T-helper 2 cell treated with Interferon-gamma antibody and Interleukin-4, amounts not matched to agents 5 μg/mL and 100 μg/mL, for 36 hours (primary cell): Measurements from ENCODE around the gene ZNRD2.
"Not testable (repeated sequence)": the region's sequence is repeated elsewhere in the genome, so short reads cannot be mapped to it uniquely, and the experiment has no call there.

ENCODE experiments used
- DNase-seq: peaks from one replicate; pipeline ENCODE4 v3.0.0; 2021; ENCODE audit warnings: low spot score
- H3K27ac Mint-ChIP-seq: one replicate; pipeline ENCODE4 v1.8.0; 2021; ENCODE audit warnings: mild to moderate bottlenecking, mixed read lengths
- H3K27me3 Mint-ChIP-seq: one replicate; pipeline ENCODE4 v1.8.0; 2021; ENCODE audit warnings: low read depth, mixed read lengths
- H3K36me3 Mint-ChIP-seq: one replicate; pipeline ENCODE4 v1.8.0; 2021; ENCODE audit warnings: low read depth, mixed read lengths
- H3K4me1 Mint-ChIP-seq: one replicate; pipeline ENCODE4 v1.8.0; 2021; ENCODE audit warnings: low read depth, mixed read lengths
- H3K4me3 Mint-ChIP-seq: one replicate; pipeline ENCODE4 v1.8.0; 2022; ENCODE audit warnings: mild to moderate bottlenecking, moderate library complexity, mixed read lengths
- H3K9me3 Mint-ChIP-seq: one replicate; pipeline ENCODE4 v1.8.0; 2021; ENCODE audit warnings: mixed read lengths

ZNRD2 gene

GRCh38 chr11:65557280-65558001, 12.8 kb upstream of the ZNRD2 start:
- Mint-ChIP-seq H3K36me3 (no peaks in the 10 kb centered on the region), H3K27ac (peak overlapping the region; percentile 84), H3K9me3 (no peaks in the 10 kb centered on the region), H3K4me1 (peaks cover 47% of the 10 kb centered on the region), H3K27me3 (no peaks in the 10 kb centered on the region), H3K4me3 (peak overlapping the region; percentile 85)
- no peak for DNase-seq

DNA sequence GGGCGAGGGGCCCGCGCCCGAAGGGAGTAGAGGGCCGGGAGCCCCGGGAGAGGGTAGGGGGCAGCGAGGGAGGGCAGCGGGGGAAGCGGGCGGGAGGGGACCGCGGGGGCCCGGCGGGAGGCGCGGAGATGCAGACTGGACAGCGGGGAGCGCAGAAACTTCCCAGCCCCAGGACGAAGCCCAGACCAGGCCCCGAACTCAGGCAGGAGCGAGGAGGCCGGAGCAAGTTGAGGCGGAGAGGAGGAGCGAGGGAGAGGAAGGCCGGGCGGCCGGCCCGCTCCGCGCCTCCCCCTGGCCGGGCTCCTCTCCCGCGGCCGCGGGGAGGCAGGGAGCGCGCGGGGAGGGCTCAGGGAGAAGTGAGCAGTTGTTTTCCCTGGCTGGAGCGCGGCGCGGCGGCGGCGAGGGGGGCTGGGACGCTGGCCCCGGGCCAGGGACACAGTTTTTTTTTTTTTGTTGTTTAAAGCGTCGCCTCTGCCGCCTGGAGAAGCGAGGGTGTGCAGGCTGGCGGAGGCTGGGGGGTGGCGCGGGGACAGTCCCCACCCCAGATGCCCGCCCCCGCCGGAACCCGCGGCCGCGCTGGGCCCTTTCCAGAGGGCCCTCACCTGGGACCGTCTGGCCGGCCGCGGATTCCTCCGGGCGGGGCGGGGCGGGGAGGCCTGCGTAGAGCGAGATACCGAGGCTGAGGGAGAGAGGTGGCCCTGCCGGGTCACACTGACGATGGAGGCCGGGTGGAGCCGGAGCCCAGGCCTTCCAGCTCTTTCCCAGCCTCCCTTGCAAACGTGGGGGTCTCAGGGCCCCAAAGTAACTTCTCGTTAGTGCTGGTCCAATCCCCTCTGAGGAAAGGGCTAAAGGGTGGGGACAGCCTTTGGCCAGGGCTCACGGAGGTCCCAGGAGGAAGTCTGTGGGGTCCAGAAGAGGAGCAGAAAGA, 12.0 kb upstream of the ZNRD2 start, which contains the start of gene LTBP3:
Gene LTBP3, minus strand, starts transcription at position 358 of the 928 bp plus-strand sequence. CDS start 400 bp downstream, outside the sequence.
- Mint-ChIP-seq H3K4me1 (peaks cover 42% of the 10 kb centered on the region), H3K27me3 (no peaks in the 10 kb centered on the region), H3K36me3 (no peaks in the 10 kb centered on the region), H3K27ac (peak within 1 kb of the TSS; percentile 84), H3K9me3 (no peaks in the 10 kb centered on the region), H3K4me3 (peak within 1 kb of the TSS; percentile 85)
- no peak for DNase-seq

GRCh38 chr11:65558930-65559509, 11.3 kb upstream of the ZNRD2 start:
- Mint-ChIP-seq H3K4me1 (peaks cover 40% of the 10 kb centered on the region), H3K4me3 (peak overlapping the region; percentile 61), H3K36me3 (no peaks in the 10 kb centered on the region), H3K9me3 (no peaks in the 10 kb centered on the region), H3K27me3 (no peaks in the 10 kb centered on the region), H3K27ac (peak overlapping the region; percentile 63)
- DNase-seq, result no peak

DNA sequence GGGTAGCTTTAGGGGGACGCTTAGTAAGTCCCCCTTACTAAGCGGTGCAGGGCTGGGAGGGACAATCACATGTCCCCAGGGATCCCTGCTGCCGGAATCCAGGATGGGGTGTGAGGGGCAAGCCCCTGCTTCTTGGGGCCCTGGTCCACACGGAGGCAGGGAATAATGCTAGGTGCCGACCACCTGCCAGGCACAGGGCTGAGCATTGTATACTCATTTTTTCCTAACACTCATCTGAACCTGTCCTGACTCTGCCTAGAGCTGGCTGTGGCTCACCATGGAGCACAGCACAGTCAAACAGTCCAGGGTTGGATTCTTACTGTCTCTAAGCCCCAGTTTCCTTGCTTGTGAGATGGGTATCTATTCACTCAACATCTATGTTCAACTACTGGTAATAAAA, 10.7 kb upstream of the ZNRD2 start:
- H3K4me3 Mint-ChIP-seq, result peak overlapping the region; percentile 50
- H3K27ac Mint-ChIP-seq, result peak overlapping the region; percentile 52
- no peaks in the 10 kb centered on the region for H3K36me3 Mint-ChIP-seq
- H3K4me1 Mint-ChIP-seq, result peaks cover 36% of the 10 kb centered on the region
- H3K9me3 Mint-ChIP-seq, result no peaks in the 10 kb centered on the region
- H3K27me3 Mint-ChIP-seq, result no peaks in the 10 kb centered on the region
- no peak for DNase-seq

DNA sequence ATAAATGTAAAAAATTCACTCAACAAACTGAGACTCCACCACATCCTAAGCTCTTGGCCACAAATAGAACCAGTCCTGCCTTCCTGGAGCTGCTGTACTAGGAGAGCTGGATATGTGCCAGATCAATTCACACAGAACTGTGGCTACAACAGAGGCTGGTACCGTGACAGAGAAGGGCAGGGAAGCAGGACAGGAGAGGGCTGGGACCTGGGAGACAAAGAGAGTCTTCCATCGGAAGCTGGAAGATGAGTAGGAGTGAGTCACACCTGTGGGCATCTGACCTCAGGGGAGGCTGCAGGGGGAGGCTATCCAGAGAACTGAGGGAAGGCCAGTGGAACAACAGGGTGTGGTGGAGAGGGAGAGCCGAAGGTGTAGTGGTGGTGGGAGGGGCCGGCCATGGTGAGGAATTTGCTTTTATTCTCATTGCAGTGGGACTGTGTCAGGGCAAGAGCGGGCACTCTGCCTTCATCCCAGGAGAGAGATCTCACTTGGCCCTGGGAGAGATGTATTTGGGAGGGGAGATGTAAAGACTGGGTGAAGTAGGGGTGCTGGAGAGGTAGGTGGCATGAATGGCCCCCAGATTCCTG, 10.2 kb upstream of the ZNRD2 start:
- Mint-ChIP-seq H3K36me3 (no peaks in the 10 kb centered on the region), H3K27ac (peak overlapping the region; percentile 12), H3K4me1 (peaks cover 34% of the 10 kb centered on the region), H3K4me3 (no peak overlapping the region), H3K9me3 (no peaks in the 10 kb centered on the region), H3K27me3 (no peaks in the 10 kb centered on the region)
- no peak for DNase-seq

GRCh38 chr11:65560555-65561418, 9.5 kb upstream of the ZNRD2 start:
- Mint-ChIP-seq H3K4me3 (no peak overlapping the region), H3K4me1 (peaks cover 34% of the 10 kb centered on the region), H3K27ac (no peak overlapping the region), H3K9me3 (no peaks in the 10 kb centered on the region), H3K36me3 (no peaks in the 10 kb centered on the region), H3K27me3 (no peaks in the 10 kb centered on the region)
- DNase-seq, result no peak

GRCh38 chr11:65562020-65562419, 8.3 kb upstream of the ZNRD2 start:
- H3K27ac Mint-ChIP-seq, result peak overlapping the region; percentile 9

DNA sequence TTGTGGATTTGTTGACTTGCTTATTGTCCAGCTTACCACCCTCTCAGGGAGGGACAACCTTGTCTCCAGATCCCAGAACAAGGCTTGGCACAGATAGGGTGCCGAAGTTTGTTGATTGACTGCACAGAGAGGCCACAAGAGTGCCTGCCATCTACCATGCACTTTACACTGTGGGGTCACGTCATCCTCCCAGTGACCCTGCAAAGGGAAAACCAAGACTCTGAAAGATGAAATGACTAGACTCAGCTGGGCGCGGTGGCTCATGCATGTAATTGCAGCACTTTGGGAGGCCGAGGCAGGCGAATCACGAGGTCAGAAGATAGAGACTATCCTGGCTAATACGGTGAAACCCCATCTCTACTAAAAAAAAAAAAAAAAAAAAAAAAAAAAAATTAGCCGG, 7.5 kb upstream of the ZNRD2 start:
- peaks cover 33% of the 10 kb centered on the region for H3K4me1 Mint-ChIP-seq
- no peaks in the 10 kb centered on the region for H3K36me3 Mint-ChIP-seq
- H3K9me3 Mint-ChIP-seq, result no peaks in the 10 kb centered on the region
- no peak for DNase-seq
- H3K4me3 Mint-ChIP-seq, result no peak overlapping the region
- H3K27me3 Mint-ChIP-seq, result no peaks in the 10 kb centered on the region
- no peak overlapping the region for H3K27ac Mint-ChIP-seq

More at GRCh38 chr11:65562020-65562419, 8.3 kb upstream of the ZNRD2 start:
- no peak overlapping the region for H3K4me3 Mint-ChIP-seq
- no peaks in the 10 kb centered on the region for H3K36me3 Mint-ChIP-seq
- H3K9me3 Mint-ChIP-seq, result no peaks in the 10 kb centered on the region
- H3K4me1 Mint-ChIP-seq, result peaks cover 36% of the 10 kb centered on the region
- DNase-seq, result no peak
- no peaks in the 10 kb centered on the region for H3K27me3 Mint-ChIP-seq

DNA sequence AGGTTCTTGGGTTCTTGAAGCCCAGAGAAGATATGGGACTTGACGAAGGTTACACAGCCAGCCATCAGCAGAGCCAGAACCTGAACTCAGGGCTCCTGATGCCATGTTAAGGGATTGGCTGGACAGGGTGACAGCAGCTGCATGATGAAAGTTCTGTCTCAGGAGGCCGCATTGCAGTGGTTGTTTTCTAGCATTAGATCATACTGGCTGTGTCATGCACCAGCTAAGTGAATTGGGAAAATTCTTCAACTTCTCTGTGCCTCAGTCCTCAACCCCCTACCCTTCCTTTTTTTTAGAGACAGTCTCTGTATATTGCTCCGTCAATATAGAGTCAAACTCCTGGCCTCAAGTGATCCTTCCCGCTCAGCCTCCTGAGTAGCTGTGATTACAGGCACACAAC, 6.7 kb upstream of the ZNRD2 start:
- Mint-ChIP-seq H3K4me1 (peaks cover 37% of the 10 kb centered on the region), H3K36me3 (peaks cover 4% of the 10 kb centered on the region), H3K4me3 (no peak overlapping the region), H3K27me3 (no peaks in the 10 kb centered on the region), H3K27ac (no peak overlapping the region), H3K9me3 (no peaks in the 10 kb centered on the region)
- DNase-seq, result no peak

GRCh38 chr11:65564879-65565559, 5.3 kb upstream of the ZNRD2 start:
- DNase-seq, H3K36me3 Mint-ChIP-seq, H3K27me3 Mint-ChIP-seq, H3K9me3 Mint-ChIP-seq: not testable (repeated sequence)
- Mint-ChIP-seq H3K27ac (peak overlapping the region; percentile 82), H3K4me1 (peaks cover 45% of the 10 kb centered on the region), H3K4me3 (peak overlapping the region; percentile 69)

DNA sequence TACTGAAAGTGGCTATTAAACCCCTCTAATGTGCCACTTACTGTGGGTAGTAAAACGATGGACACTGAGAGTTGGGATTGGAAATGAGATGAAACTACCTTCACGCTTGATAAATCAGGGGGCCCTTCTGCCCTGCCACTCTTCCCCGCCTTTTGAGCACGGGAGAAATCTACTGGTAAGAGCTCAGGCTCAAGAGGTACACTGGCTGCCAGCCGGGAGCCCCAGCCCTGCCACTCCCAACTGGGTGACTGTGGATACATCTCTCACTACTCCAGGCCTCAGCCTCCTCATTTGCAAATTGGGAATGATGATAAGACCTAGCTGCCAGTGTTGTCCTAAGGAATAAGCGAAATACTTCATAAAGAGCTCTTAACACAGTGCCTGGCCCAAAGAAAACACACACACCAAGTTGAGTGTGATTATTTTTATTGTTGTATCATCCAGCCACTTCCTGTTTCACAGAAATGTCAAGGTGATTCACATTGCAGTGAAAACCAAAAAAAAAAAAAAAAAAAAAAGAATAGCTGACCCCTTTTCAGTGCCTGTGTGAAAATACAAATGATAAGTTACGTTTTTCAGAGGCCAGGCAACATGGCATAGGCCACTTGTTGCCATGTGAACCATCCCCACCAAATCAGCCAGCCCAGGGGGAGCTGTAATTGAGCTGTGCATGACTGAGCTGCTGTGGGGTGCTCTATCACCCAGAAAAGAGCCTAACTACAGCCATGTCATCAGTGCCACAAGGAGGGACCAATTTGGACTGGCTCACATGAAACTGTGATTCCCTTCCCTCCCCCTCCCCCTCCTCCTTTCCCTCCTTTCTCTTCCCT, 4.4 kb upstream of the ZNRD2 start:
- Mint-ChIP-seq H3K4me1 (peaks cover 40% of the 10 kb centered on the region), H3K36me3 (peaks cover 11% of the 10 kb centered on the region), H3K9me3 (no peaks in the 10 kb centered on the region), H3K4me3 (peak overlapping the region; percentile 69), H3K27me3 (no peaks in the 10 kb centered on the region), H3K27ac (peak overlapping the region; percentile 82)
- no peak for DNase-seq
